HG02973 (cell line): ENCODE data around the gene ADIRF.
"Not testable (repeated sequence)": the region's sequence is repeated elsewhere in the genome, so short reads cannot be mapped to it uniquely, and the experiment has no call there.

Experiments used
- ATAC-seq: cut with Tn5 transposase; IDR thresholded peaks from one replicate; pipeline ENCODE4 v1.9.1; 2021; ENCODE audit warnings: moderate library complexity; ENCODE audit not compliant: unreplicated experiment

ADIRF gene

DNA sequence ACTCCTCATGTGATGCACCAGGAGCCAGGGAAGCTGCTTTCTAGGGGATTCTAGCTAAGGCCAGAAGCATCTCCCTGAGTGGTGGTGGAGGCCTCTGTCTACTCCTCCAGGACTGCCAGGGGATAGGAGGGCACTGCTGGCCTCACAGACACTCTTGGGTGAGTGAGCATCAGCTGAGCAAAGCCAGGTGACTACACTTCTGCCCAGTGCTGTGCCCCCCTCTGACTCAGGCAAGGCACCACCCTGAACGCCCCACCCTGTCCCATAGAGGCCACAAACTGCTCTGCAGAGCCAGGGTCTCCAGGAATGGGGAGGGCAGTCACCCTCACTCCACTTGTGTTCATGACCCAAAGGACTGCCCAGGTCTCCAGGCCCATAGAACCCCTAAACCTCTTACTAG lies 51.2 kb downstream of the ADIRF start:
- ATAC-seq = not testable (repeated sequence)

GRCh38 chr10:87020056-87020455 lies 51.8 kb downstream of the ADIRF start, which contains the start of gene FAM25A:
FAM25A (plus strand) TSS chr10:87020294; CDS start chr10:87020325, 31 bp downstream.
- not testable (repeated sequence) for ATAC-seq
